SIG-M5 treated with dmso at 0.1 percent for 504 hours (cell line): ENCODE data around the gene SRD5A2.

Experiments used
- DNase-seq: peaks from one replicate; lab custom pipeline; 2025; ENCODE audit not compliant: unreplicated experiment; lab: John Stamatoyannopoulos, UW

Gene SRD5A2

GRCh38 chr2:31474296-31474695 is 106.4 kb downstream of the SRD5A2 start:
- DNase-seq: no peak
